ENCODE data around the gene CA11. TPM values are rescaled to one million over a fixed set of nuclear protein-coding genes. Genes with fewer than 3 reads are reported as not detected.

The CA11 gene
- total and polyA plus RNA-seq, 2 donors (not counting 1 experiment from before 2014, with no cell fraction given), result 1.7 to 4.1 TPM

GRCh38 chr19:48645620-48646000 lies 377 bp downstream of the CA11 start:
- H3K36me3 ChIP-seq (ENCODE audit: control insufficient read depth, insufficient read depth, low read length), result no peaks in the 10 kb centered on the region
- H3K79me2 ChIP-seq (ENCODE audit: control insufficient read depth, insufficient read depth, low read length), result no peaks in the 10 kb centered on the region
- no peak for DNase-seq (ENCODE audit: low read depth in 2 of 2)
- no peaks in the 10 kb centered on the region for H3K27me3 ChIP-seq (ENCODE audit: control insufficient read depth, insufficient read depth, low read length)
- no peaks in the 10 kb centered on the region for H3K9me3 ChIP-seq (ENCODE audit: control insufficient read depth, insufficient read depth, low read depth, low read length)
- no peak overlapping the region for H3K27ac ChIP-seq (ENCODE audit: insufficient read depth, low read length)
- no peaks in the 10 kb centered on the region for H4K20me1 ChIP-seq (ENCODE audit: control insufficient read depth, extremely low read depth, insufficient read depth, low read length)
- H2AFZ ChIP-seq (ENCODE audit: low read length), result peak overlapping the region; percentile 75
- peaks cover 2% of the 10 kb centered on the region for H3K4me1 ChIP-seq (ENCODE audit: control insufficient read depth, extremely low read depth, insufficient read depth, low read length)
- H3K4me3 ChIP-seq (replicated peaks in 1 of 4; ENCODE audit: control extremely low read depth in 1 of 4, insufficient read depth in 1 of 4, low read depth in 3 of 4, low read length in 4 of 4), result peak overlapping the region; percentile 27 to 63 (median 46)
- H3K9ac ChIP-seq (ENCODE audit: insufficient read depth, low read length), result no peak overlapping the region
- TF ChIP-seq EZH2 (IDR thresholded peaks at IDR 0.05; ENCODE audit: low read length, missing control alignments) (no peak), CTCF (conservative IDR thresholded peaks at IDR 0.05 in 1 of 2, IDR thresholded peaks at IDR 0.05 in 1 of 2; ENCODE audit: low read depth in 1 of 2, low read length in 2 of 2) (no peak)
- H3K4me2 ChIP-seq (ENCODE audit: extremely low read depth, insufficient read depth, low read length), result peak overlapping the region; percentile 72

- Histone ChIP-seq H3K9ac (ENCODE audit: insufficient read depth, low read length) (no peak overlapping the region), H3K79me2 (ENCODE audit: control insufficient read depth, insufficient read depth, low read length) (no peaks in the 10 kb centered on the region), H3K4me1 (ENCODE audit: control insufficient read depth, extremely low read depth, insufficient read depth, low read length) (peaks cover 3% of the 10 kb centered on the region), H3K4me3 (replicated peaks in 1 of 4; ENCODE audit: control extremely low read depth in 1 of 4, insufficient read depth in 1 of 4, low read depth in 3 of 4, low read length in 4 of 4) (peak overlapping the region in 2 of 4 experiments; percentile 20 to 63), H2AFZ (ENCODE audit: low read length) (no peak overlapping the region), H3K36me3 (ENCODE audit: control insufficient read depth, insufficient read depth, low read length) (no peaks in the 10 kb centered on the region), H4K20me1 (ENCODE audit: control insufficient read depth, extremely low read depth, insufficient read depth, low read length) (no peaks in the 10 kb centered on the region), H3K27me3 (ENCODE audit: control insufficient read depth, insufficient read depth, low read length) (no peaks in the 10 kb centered on the region), H3K4me2 (ENCODE audit: extremely low read depth, insufficient read depth, low read length) (peak overlapping the region; percentile 41), H3K27ac (ENCODE audit: insufficient read depth, low read length) (no peak overlapping the region), H3K9me3 (ENCODE audit: control insufficient read depth, insufficient read depth, low read depth, low read length) (no peaks in the 10 kb centered on the region)
- peak; percentile 66 to 73 for DNase-seq (ENCODE audit: low read depth in 2 of 2)
- TF ChIP-seq CTCF (conservative IDR thresholded peaks at IDR 0.05 in 1 of 2, IDR thresholded peaks at IDR 0.05 in 1 of 2; ENCODE audit: low read depth in 1 of 2, low read length in 2 of 2), result no peak
- peak; percentile 44 for TF ChIP-seq EZH2 (IDR thresholded peaks at IDR 0.05; ENCODE audit: low read length, missing control alignments)
These were observed 958 bp downstream of the CA11 start for GRCh38 chr19:48644839-48645619.

- Histone ChIP-seq H3K4me2 (ENCODE audit: extremely low read depth, insufficient read depth, low read length) (no peak overlapping the region), H3K79me2 (ENCODE audit: control insufficient read depth, insufficient read depth, low read length) (no peaks in the 10 kb centered on the region), H3K27ac (ENCODE audit: insufficient read depth, low read length) (no peak overlapping the region), H3K36me3 (ENCODE audit: control insufficient read depth, insufficient read depth, low read length) (no peaks in the 10 kb centered on the region), H3K4me3 (replicated peaks in 1 of 4; ENCODE audit: control extremely low read depth in 1 of 4, insufficient read depth in 1 of 4, low read depth in 3 of 4, low read length in 4 of 4) (no peak overlapping the region), H4K20me1 (ENCODE audit: control insufficient read depth, extremely low read depth, insufficient read depth, low read length) (no peaks in the 10 kb centered on the region), H2AFZ (ENCODE audit: low read length) (no peak overlapping the region), H3K9me3 (ENCODE audit: control insufficient read depth, insufficient read depth, low read depth, low read length) (no peaks in the 10 kb centered on the region), H3K9ac (ENCODE audit: insufficient read depth, low read length) (no peak overlapping the region), H3K4me1 (ENCODE audit: control insufficient read depth, extremely low read depth, insufficient read depth, low read length) (peaks cover 5% of the 10 kb centered on the region), H3K27me3 (ENCODE audit: control insufficient read depth, insufficient read depth, low read length) (no peaks in the 10 kb centered on the region)
- DNase-seq (ENCODE audit: low read depth in 2 of 2), result no peak
- no peak for TF ChIP-seq CTCF (conservative IDR thresholded peaks at IDR 0.05 in 1 of 2, IDR thresholded peaks at IDR 0.05 in 1 of 2; ENCODE audit: low read depth in 1 of 2, low read length in 2 of 2)
- no peak for TF ChIP-seq EZH2 (IDR thresholded peaks at IDR 0.05; ENCODE audit: low read length, missing control alignments)
These were observed 1.6 kb downstream of the CA11 start for GRCh38 chr19:48644355-48644754.
